Natural killer cell treated with Interleukin-12 subunit alpha and Interleukin-12 subunit beta and Interleukin-15 and Interleukin-18, amount 100 ng/mL, for 72 hours (primary cell): ENCODE data around the gene PLS1. TPM values are rescaled to one million over a fixed set of nuclear protein-coding genes. Genes with fewer than 3 reads are reported as not detected.
"Not testable (repeated sequence)": the region's sequence is repeated elsewhere in the genome, so short reads cannot be mapped to it uniquely, and the experiment has no call there.

ENCODE experiments used
- ATAC-seq, 2 donors: fragments of 150-1000 bp; cut with Tn5 transposase in 1 of 2; sonication (Bioruptor Pico), chemical (Tn5 transposase) in 1 of 2; 2 replicates each; pipeline ENCODE4 v1.10.0; 2021
- DNase-seq: peaks from one replicate; pipeline ENCODE4 v3.0.0; 2022; ENCODE audit warnings: low spot score
- H3K27ac Mint-ChIP-seq, 2 donors: 1 replicate in 1 of 2; 2 replicates in 1 of 2; pipeline ENCODE4 v1.8.0; 2022; ENCODE audit warnings: mixed read lengths in 2 of 2, mild to moderate bottlenecking in 1 of 2, moderate library complexity in 1 of 2
- H3K27me3 Mint-ChIP-seq, 2 donors: 1 replicate in 1 of 2; 2 replicates in 1 of 2; pipeline ENCODE4 v1.8.0; 2022; ENCODE audit warnings: mixed read lengths in 2 of 2
- H3K36me3 Mint-ChIP-seq: one replicate; pipeline ENCODE4 v1.8.0; 2022; ENCODE audit warnings: mixed read lengths
- H3K4me1 Mint-ChIP-seq, 2 donors: 1 replicate in 1 of 2; 2 replicates in 1 of 2; pipeline ENCODE4 v1.8.0; 2022; ENCODE audit warnings: low read depth in 2 of 2, mixed read lengths in 2 of 2, mild to moderate bottlenecking in 1 of 2
- H3K4me3 Mint-ChIP-seq: one replicate; pipeline ENCODE4 v1.8.0; 2022; ENCODE audit warnings: mixed read lengths
- H3K9me3 Mint-ChIP-seq: 2 replicates; pipeline ENCODE4 v1.8.0; 2022; ENCODE audit warnings: mixed read lengths
- total RNA-seq, 2 donors: library from RNA; stranded (reverse); gene quantifications; one replicate each; pipeline ENCODE4 v1.2.3, GENCODE V29; 2022

PLS1 gene
- total RNA-seq, 2 donors from 2014 or later = 4.0 to 5.5 TPM

DNA sequence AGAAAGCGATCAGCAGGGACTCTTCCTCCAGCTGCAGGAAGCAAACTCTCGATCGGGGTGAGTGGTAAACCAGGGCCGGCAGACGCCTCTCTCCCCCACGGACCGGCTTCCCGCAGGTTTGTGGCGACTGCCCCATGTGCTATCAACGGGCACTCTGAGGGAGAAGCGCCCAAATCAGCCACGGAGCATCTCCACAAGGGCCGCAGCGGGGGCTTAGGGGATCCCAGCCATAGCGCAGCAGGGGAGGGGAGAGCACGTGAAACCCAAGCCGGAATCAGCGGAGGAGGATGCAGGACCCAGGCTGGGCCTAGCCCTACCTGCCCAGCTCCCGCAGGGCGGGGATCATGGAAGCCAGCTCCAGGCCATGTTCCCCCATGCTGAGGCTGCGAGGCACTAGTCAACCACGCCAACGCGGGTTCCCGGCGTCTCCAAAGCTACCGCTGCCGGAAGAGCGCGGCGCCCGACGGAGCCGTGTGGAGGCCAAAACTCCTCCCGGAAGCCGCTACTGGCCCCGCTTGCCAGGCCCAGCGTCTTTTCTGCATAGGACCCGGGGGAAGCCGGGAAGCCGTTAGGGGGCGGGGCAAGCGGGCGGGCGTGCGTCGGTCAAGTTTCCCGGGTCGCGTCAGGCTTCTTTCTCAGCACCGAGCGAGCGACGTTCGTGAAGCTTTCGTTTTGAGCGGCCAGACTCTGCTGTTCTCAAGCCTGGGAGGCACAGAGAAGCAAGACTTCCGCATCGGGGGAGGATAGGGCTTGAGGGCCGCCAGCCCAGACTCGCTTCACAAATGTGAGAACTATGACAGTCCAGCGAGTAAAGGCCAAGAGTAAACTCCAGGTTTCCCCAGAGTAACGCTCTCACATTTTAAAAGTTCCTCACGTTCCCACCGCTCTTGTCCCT, 17.6 kb upstream of the PLS1 start, which contains the start of gene ATR:
Gene ATR (minus strand): TSS at position 405 of the 895 bp plus-strand sequence. CDS start 29 bp downstream, at position 376.
- DNase-seq (peak; percentile 99), ATAC-seq (peak; percentile 95 to 97)
- Mint-ChIP-seq H3K36me3 (peaks cover 13% of the 10 kb centered on the region), H3K9me3 (no peaks in the 10 kb centered on the region), H3K4me3 (peak within 1 kb of the TSS; percentile 94), H3K27me3 (peaks cover 7% of the 10 kb centered on the region in 2 donors), H3K4me1 (peaks cover 34 to 50% of the 10 kb centered on the region in 2 donors), H3K27ac (peak within 1 kb of the TSS; percentile 92 to 99)

DNA sequence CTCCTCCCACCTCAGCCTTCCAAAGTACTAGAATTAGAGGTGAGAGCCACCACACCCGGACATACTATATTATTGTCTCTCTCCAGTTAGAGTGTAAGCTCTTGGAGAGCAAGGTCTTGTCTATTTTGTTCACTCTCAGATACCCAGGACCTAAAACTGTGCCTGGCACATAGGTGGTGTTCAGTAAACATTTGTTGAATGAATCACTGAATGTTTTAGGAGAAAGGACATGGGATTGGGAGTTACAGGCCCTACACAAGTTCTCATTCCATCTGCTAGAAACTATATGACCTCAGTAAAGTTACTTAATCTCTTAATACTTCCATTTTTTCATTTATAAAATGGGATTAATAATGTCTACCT, 16.2 kb upstream of the PLS1 start:
- no peaks in the 10 kb centered on the region for H3K9me3 Mint-ChIP-seq
- peak overlapping the region; percentile 92 to 99 for H3K27ac Mint-ChIP-seq
- peaks cover 17 to 18% of the 10 kb centered on the region in 2 donors for H3K27me3 Mint-ChIP-seq
- ATAC-seq = no peak
- no peak for DNase-seq
- H3K4me3 Mint-ChIP-seq = peak overlapping the region; percentile 94
- peaks cover 13% of the 10 kb centered on the region for H3K36me3 Mint-ChIP-seq
- H3K4me1 Mint-ChIP-seq = peaks cover 30 to 44% of the 10 kb centered on the region in 2 donors

DNA sequence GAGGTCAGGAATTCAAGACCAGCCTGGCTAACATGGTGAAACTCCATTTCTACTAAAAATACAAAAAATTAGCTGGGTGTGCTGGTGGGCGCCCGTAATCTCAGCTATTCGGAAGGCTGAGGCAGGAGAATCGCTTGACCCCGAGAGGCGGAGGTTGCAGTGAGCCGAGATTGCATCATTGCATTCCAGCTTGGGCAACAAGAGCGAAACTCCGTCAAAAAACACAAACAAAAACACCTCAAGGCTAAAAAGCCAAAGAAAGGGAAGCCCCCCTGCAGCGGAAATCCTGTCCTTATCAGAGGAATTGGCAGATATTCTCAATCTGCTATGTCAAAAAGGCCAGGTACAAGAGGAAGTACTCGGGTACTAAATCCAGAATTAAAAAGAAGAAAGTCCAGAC, 15.1 kb upstream of the PLS1 start:
- H3K9me3 Mint-ChIP-seq = not testable (repeated sequence)

GRCh38 chr3:142586803-142587406, 9.3 kb upstream of the PLS1 start:
- DNase-seq (no peak), ATAC-seq (peak; percentile 54 to 57)
- Mint-ChIP-seq H3K27ac (no peak overlapping the region), H3K4me3 (no peak overlapping the region), H3K4me1 (no peaks in the 10 kb centered on the region), H3K27me3 (peaks cover 18 to 27% of the 10 kb centered on the region in 2 donors), H3K9me3 (no peaks in the 10 kb centered on the region), H3K36me3 (no peaks in the 10 kb centered on the region)

More for the DNA sequence above, 15.1 kb upstream of the PLS1 start:
- H3K27ac Mint-ChIP-seq, H3K36me3 Mint-ChIP-seq, H3K4me3 Mint-ChIP-seq, ATAC-seq, DNase-seq: not testable (repeated sequence)
- Mint-ChIP-seq H3K4me1 (peaks cover 22 to 33% of the 10 kb centered on the region in 2 donors), H3K27me3 (peaks cover 18 to 19% of the 10 kb centered on the region in 2 donors)

DNA sequence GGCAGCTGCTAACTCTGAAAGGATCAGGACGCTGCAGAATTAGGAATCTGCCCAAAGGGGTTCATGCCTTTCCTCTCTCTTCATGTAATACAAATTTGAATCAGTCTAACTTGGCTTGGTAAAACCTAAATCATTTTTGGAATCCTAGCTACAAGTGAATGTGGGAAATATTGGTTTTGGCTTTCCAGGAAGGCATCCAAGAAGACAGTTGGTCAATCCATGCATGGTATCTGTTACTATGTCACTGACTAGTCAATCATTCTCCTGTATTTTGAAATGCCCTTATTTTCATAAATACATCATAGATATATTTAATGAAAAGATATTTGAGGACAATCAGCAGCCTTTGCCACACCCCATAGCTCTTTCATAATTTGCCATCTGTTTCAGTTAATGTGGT, 7.5 kb upstream of the PLS1 start:
- H3K9me3 Mint-ChIP-seq = no peaks in the 10 kb centered on the region

GRCh38 chr3:142592268-142592667, 3.9 kb upstream of the PLS1 start:
- H3K27me3 Mint-ChIP-seq, H3K9me3 Mint-ChIP-seq, H3K27ac Mint-ChIP-seq, ATAC-seq, DNase-seq, H3K4me3 Mint-ChIP-seq, H3K36me3 Mint-ChIP-seq: not testable (repeated sequence)
- H3K4me1 Mint-ChIP-seq = peaks cover 7 to 20% of the 10 kb centered on the region in 2 donors

More for the DNA sequence above, 7.5 kb upstream of the PLS1 start:
- DNase-seq (no peak), ATAC-seq (no peak)
- H3K27me3 Mint-ChIP-seq = peaks cover 11 to 20% of the 10 kb centered on the region in 2 donors
- H3K36me3 Mint-ChIP-seq = no peaks in the 10 kb centered on the region
- no peak overlapping the region for H3K27ac Mint-ChIP-seq
- H3K4me3 Mint-ChIP-seq = no peak overlapping the region
- no peaks in the 10 kb centered on the region for H3K4me1 Mint-ChIP-seq

- H3K36me3 Mint-ChIP-seq = no peaks in the 10 kb centered on the region
- H3K9me3 Mint-ChIP-seq = no peaks in the 10 kb centered on the region
- DNase-seq = no peak
- peak overlapping the region in 1 of 2 donors; percentile 90 for H3K27ac Mint-ChIP-seq
- peak overlapping the region; percentile 99 for H3K4me3 Mint-ChIP-seq
- no peak for ATAC-seq
- peaks cover 10 to 20% of the 10 kb centered on the region in 2 donors for H3K4me1 Mint-ChIP-seq
- H3K27me3 Mint-ChIP-seq = peaks cover 0 to 6% of the 10 kb centered on the region in 2 donors
These were observed 1.1 kb upstream of the PLS1 start for GRCh38 chr3:142595141-142595540.

- peaks cover 0 to 2% of the 10 kb centered on the region in 2 donors for H3K27me3 Mint-ChIP-seq
- peak overlapping the region; percentile 99 for H3K4me3 Mint-ChIP-seq
- H3K4me1 Mint-ChIP-seq = peaks cover 10 to 20% of the 10 kb centered on the region in 2 donors
- H3K36me3 Mint-ChIP-seq = no peaks in the 10 kb centered on the region
- peak overlapping the region; percentile 69 to 90 for H3K27ac Mint-ChIP-seq
- no peak for ATAC-seq
- DNase-seq = no peak
- H3K9me3 Mint-ChIP-seq = no peaks in the 10 kb centered on the region
These were observed 627 bp upstream of the PLS1 start for GRCh38 chr3:142595581-142595950.

GRCh38 chr3:142596726-142597088, 514 bp downstream of the PLS1 start:
- Mint-ChIP-seq H3K4me3 (peak overlapping the region; percentile 99), H3K27me3 (peaks cover 0 to 2% of the 10 kb centered on the region in 2 donors), H3K4me1 (peaks cover 10 to 20% of the 10 kb centered on the region in 2 donors), H3K36me3 (no peaks in the 10 kb centered on the region), H3K9me3 (no peaks in the 10 kb centered on the region), H3K27ac (peak overlapping the region; percentile 69 to 90)
- ATAC-seq (no peak), DNase-seq (no peak)

DNA sequence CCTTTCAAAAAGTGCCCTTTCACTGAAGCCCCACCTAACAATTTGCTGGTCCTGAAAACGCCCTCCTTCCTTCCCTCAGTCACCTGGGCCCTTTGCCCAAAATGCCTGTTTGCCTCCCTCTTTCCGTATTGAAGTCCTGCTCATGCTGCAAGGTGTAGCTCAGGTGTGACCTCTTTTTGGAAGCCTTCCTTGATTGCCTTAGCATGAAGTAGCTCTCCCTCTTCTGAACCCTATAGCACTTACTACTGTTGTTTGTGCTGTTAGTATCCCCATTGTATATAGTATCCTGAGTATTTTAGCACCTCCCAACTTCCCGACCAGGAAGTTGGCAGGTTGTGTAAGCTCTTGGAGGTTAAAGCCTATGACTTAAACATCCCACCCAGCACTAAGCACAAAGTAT, 1.7 kb downstream of the PLS1 start:
- DNase-seq (no peak), ATAC-seq (no peak)
- no peaks in the 10 kb centered on the region for H3K9me3 Mint-ChIP-seq
- peak overlapping the region; percentile 34 for H3K4me3 Mint-ChIP-seq
- peaks cover 0 to 2% of the 10 kb centered on the region in 2 donors for H3K27me3 Mint-ChIP-seq
- H3K27ac Mint-ChIP-seq = no peak overlapping the region
- H3K36me3 Mint-ChIP-seq = no peaks in the 10 kb centered on the region
- peaks cover 10 to 20% of the 10 kb centered on the region in 2 donors for H3K4me1 Mint-ChIP-seq

GRCh38 chr3:142601713-142602112, 5.5 kb downstream of the PLS1 start:
- DNase-seq (no peak), ATAC-seq (no peak)
- Mint-ChIP-seq H3K27me3 (peaks cover 0 to 2% of the 10 kb centered on the region in 2 donors), H3K36me3 (no peaks in the 10 kb centered on the region), H3K4me3 (no peak overlapping the region), H3K4me1 (peaks cover 4 to 5% of the 10 kb centered on the region in 2 donors), H3K9me3 (no peaks in the 10 kb centered on the region), H3K27ac (no peak overlapping the region)

DNA sequence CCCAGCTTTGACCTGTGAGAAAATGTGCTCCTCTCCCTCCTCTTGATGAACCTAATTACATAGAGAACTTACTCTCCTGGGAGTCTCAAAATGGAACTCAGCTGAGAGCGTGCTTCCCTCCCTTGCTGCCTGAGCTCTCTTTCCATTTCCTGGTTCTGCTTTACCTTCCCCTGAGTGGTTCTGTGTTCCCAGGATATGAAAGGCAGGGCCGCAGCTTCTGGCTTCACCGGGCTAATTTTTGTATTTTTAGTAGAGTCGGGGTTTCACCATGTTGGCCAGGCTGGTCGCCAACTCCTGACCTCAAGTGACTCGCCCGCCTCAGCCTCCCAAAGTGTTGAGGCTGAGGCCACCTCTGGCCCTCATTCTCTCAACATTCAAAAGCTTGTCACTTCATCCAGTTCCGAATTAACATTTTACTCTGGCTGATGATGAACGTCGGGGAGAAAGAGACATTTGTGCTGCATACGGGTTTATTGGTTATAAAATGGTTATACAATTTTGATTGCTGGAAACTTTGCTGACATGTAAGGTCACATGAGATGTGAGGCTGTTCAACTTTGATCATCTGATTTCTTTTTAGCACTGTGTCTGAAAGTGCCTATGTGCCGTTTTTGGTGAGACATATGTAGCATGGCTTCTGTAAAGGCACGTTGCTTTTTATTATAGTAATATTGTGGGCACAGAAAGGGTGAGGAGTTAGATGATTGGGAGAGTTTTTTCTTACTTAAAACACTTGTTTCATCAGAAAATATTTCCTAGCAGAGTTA, 6.6 kb downstream of the PLS1 start:
- ATAC-seq (no peak), DNase-seq (no peak)
- Mint-ChIP-seq H3K4me1 (peaks cover 0 to 2% of the 10 kb centered on the region in 2 donors), H3K9me3 (no peaks in the 10 kb centered on the region), H3K4me3 (no peak overlapping the region), H3K27ac (no peak overlapping the region), H3K36me3 (no peaks in the 10 kb centered on the region), H3K27me3 (peaks cover 0 to 2% of the 10 kb centered on the region in 2 donors)

GRCh38 chr3:142603386-142603705, 7.2 kb downstream of the PLS1 start:
- not testable (repeated sequence) for DNase-seq, H3K27me3 Mint-ChIP-seq, H3K9me3 Mint-ChIP-seq, H3K4me1 Mint-ChIP-seq, H3K27ac Mint-ChIP-seq, ATAC-seq, H3K4me3 Mint-ChIP-seq, H3K36me3 Mint-ChIP-seq
